GM19372 (cell line): ENCODE results near the gene MYO5A.
"Not testable (repeated sequence)": the region's sequence is repeated elsewhere in the genome, so short reads cannot be mapped to it uniquely, and the experiment has no call there.

Source experiments
- ATAC-seq: cut with Tn5 transposase; IDR thresholded peaks from one replicate; pipeline ENCODE4 v1.9.1; 2021; ENCODE audit warnings: mild to moderate bottlenecking, low read depth, moderate library complexity; ENCODE audit not compliant: unreplicated experiment

Gene MYO5A

DNA sequence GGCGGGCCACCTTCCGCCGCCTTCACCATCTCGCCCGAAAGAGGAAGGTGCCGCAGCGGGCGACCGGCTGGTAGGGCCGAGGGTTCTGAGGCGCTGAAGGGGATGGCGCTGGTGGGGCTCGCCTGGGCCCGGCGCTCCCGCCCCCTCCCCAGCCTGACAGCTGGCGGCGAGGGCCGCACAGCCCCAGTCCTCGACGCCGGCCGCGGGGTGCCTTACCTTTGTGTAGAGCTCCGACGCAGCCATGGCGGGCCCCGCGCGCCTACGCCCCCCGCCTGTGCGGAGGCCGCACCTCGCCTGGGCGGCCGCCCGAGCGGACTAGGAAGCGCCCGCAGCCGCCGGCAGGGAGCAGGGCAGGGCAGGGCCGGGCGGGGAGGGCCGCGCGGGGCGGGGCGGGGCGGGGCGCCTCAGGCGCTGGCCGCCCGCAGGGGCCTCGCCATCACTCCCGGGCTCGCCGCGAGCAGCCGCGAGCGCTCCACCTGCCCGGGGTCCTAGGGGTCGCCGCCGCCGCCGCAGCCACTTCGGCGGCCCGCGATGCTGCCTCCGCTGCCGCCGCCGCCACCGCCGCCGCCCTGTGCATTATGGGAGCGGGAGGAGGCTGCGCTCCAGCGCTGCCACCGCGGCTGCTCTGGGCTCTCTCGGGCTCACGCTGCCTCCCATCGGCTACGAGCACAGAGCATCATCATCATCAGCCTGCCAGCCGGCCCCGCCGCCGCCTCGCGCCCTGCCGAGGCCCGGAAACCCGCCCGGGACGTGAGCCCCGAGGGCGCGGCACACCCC, at the start of gene MYO5A:
TSS of gene MYO5A (minus strand) at position 317 of the 777 bp plus-strand sequence. CDS start at position 243, 74 bp downstream.
- peak; percentile 78 for ATAC-seq

DNA sequence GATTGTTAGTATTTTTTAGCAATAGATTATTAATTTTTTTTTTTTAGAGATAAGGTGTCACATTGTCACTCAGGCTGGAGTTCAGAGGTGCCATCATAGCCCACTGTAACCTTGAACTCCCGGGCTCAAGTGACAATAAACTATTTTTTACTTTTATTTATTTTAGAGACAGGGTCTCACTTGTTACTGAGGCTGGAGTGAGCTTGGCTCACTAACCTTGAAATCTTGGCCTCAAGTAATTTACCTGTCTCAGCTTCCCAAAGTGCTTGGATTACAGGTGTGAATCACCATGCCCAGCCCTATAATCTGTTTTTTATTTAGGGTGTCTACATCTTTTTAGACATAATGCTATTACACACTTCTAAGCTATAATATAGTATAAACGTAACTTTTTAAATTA, 48.0 kb upstream of the MYO5A start:
- ATAC-seq = no peak

DNA sequence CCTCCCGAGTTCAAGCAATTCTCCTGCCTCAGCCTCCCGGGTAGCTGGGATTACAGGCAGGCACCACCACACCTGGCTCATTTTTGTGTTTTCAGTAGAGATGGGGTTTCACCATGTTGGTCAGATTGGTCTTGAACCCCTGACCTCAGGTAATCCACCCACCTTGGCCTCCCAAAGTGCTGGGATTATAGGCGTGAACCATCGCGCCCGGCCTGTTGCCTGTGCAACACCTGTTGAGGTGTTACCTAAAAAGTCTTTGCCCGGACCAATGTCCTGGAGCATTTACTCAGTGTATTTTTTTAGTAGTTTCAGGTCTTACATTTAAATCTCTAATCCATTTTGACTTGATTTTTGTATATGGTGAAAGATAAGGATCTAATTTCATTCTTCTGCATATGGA, 46.9 kb upstream of the MYO5A start:
- not testable (repeated sequence) for ATAC-seq

DNA sequence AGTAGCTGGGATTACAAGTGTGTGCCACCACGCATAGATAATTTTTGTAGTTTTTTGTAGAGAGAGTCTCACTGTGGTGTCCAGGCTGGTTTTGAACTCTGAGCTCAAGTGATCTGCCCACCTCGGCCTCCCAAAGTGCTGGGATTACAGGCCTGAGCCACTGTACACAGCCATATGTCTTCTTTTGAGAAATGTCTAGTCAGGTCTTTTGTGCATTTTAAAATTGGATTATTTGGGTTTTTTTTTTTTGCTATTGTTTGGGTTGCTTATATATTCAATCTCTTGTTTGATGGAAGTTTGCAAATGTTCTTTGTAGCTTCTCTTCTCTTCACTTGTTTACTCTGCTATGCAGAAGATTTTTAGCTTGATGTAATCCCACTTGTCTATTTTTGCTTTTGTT, 46.4 kb upstream of the MYO5A start:
- ATAC-seq = no peak

DNA sequence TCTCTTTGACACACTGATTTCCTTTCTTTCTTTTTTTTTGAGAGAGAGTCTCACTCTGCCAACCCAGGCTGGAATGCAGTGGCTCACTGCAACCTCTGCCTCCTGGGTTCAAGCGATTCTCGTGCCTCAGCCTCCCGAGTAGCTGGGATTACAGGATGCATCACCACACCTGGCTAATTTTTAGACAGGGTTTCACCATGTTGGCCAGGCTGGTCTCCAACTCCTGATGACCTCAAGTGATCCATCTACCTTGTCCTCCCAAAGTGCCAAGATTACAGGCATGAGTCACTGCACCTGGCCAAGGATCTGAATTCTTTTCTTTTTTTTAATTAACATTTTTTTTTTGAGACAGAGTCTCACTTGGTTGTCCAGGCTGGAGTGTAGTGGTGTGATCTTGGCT, 45.9 kb upstream of the MYO5A start:
- ATAC-seq = not testable (repeated sequence)

DNA sequence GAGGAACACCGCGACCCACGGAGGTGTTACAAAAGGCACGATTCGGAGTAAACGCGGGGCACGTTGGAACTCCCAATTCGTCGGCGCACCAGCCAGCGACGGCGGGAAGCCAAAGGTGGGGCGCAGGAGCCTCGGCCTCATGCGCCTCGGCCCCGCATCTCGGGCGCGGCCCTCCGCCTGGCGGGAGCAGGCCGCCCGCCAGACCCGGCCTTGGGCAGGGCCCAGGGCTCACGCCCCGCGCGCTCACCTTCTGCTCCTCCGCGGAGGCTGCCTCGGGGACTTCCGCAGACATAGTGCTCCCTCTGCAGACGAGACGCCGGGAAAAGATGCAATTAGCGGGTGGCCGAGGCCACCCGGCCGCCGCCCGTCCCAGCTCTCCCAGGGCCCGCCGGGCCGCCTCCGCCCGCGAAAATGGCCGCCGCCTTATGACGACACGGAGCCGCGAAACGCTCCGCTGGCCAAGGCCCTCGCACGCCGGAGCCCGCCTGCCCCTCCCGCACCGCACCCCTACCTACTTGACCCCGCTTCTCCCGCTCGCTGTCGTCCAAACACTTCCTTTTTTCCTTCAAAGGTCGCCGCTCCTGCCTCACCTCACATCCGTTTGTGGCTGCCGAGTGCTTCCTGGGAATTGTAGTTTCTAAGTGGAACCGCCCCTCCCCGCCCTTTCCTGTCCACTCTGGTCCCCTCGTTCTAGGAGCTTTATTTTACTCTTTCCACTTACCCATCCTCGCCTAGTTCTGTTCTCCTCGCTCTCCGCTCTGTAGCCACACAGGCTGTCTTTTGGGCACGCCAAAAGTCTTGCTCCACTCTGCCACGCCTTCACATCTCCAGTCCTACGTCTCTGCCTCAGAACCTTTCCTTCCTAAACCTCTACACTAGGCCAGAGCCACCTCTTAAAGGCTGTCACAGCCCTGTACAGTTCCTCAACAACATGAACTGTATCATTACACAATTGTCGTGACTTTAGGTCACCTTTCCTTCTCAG, 40.2 kb upstream of the MYO5A start, which contains the start of gene ARPP19:
TSS of gene ARPP19 (minus strand) at position 430 of the 985 bp plus-strand sequence. CDS start at position 292, 138 bp downstream.
- ATAC-seq = peak; percentile 69

DNA sequence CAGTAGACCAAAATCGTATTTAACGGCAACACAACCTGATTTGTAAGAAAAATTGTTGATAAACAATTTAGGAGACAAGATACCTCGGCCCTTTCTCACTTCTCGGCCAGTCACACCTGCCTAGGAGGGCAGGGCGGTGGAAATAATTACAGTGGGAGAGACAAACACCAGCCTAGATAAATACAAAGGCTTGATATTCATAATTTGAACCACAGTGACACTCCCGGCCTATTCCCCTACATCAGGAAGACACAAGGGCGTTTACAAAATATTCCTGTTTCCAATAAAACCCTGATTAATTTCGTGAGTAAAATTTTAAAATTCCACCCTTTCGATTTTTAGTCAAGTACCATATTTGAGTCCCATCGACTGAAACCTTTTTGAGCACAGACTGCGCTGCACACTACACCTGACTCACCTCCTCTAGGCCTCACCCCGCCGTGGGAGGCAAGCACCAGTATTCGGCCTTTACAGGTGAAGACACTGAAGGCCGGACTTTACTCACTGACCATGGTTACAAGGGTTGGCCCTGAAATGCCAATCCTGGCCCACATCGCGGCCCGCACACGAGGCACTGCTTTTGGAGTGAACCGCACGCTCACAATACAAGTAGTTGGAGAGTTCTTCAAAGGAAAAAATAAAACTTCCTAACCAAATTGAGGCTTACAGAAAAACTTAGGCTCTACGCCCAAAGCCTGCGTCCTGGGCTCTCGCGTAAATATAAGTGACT, 39.4 kb upstream of the MYO5A start:
- ATAC-seq = no peak

DNA sequence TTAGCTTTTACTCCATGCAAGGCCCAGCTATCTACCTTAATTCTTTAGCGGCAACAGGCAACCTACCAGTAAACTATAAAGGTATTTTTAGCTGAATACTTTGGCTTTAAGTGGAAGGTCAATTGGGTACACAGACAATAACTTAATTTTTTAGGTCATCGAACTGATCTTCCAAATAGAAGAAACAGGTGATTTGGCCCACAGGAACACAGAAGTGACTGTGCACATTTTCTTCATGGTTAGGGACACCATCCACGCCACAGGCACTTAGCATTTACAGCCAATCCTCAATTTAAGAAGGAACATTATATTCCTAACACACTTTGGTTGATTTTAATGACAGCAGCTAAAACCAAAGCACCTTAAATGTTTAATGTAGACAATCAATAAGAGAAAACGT, 38.2 kb upstream of the MYO5A start:
- ATAC-seq = no peak

DNA sequence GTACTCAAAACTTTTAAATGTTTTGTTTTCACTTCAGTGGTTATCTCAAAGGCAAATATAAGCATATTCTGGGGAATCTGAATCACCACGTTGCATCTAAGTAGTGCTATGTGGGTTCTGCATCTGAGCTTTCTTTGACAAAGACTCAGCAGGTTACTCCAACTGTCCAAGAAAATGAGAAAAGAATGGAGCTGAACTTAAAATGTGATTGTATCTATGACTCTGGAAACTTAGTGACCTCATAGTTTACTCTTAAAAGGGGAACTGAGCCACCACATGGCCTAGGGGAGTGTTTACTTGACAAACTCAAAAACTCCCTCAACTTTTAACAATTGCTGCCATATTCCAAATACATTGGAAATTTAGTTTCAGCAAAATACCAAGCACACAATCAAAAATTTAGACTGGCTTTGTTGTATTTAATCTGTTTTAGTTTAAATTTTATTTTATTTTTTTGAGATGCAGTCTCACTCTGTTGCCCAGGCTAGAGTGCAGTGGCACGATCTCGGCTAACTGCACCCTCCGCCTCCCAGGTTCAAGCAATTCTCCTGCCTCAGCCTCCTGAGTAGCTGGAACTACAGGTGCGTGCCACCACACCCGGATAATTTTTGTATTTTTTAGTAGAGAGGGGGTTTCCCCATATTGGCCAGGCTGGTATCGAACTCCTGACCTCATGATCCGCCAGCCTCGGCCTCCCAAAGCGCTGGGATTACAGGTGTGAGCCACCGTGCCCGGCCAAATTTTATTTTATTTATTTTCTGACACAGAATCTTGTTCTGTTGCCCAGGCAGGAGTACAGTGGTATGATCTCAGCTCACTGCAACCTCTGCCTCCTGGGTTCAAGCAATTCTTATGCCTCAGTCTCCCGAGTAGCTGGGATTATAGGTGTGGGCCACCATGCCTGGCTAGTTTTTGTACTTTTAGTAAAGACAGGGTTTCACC, 37.0 kb upstream of the MYO5A start:
- ATAC-seq = peak; percentile 46

DNA sequence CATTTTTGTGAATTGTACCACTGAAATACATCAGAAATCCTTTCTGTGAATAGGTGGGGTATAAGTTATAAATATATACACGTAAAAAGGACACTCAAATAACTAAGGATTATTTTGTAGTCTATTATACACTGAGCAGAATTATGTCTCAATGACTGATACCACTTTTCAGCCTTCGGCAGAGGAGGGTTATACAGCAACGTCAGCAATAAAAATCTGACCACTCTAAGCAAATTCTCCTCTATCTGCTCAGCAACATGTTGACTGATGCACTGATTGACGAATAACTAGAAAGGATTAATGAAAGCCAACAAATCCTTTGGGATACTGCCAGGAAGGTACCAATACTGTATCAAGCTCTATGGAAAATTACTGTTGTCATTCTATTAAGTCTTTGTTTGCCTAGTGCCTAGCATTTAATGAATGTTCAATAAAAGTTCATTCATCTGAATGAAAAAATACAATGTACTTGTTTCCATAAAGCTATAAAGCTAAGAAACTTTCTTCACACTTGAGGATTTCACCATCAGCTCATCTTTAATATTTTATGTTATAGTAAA, 34.9 kb upstream of the MYO5A start:
- no peak for ATAC-seq

DNA sequence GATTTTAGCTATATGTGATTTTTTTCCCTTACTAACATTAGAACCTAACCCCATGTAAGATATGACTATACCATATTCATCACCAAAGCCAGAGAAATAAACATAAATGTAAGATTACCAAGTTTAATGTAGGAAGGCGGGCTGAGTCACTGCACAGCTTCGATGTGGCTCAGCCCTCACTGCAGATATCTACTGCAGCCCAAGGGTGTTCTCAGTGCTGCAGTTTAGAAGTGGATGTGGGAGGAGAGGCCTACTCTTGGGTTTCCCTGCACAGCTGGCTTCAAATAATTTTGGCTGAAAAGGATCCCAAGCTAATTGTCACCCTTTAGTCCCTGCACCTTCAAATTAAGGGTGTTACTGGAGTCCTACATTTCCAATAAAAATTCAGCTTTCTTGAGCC, 30.9 kb upstream of the MYO5A start:
- ATAC-seq = no peak

DNA sequence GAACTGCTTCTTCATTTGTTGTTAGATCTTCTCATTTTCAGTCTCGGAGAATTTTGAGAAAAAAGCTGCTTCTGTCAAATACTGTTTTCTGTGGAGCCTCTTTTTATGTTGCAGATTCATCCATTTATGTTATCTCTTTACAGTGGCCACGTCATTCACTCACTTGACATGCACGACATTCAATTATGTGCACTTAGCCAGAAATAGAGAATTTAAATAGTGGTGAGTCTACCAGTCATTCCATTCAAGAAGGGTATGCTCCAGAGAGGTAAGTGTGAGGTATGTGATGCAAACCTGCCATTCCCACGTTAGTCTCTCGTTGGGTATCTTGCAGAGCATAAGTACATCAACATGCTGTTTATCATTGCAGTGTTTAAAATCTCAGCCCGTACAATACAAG, 30.3 kb upstream of the MYO5A start:
- no peak for ATAC-seq

DNA sequence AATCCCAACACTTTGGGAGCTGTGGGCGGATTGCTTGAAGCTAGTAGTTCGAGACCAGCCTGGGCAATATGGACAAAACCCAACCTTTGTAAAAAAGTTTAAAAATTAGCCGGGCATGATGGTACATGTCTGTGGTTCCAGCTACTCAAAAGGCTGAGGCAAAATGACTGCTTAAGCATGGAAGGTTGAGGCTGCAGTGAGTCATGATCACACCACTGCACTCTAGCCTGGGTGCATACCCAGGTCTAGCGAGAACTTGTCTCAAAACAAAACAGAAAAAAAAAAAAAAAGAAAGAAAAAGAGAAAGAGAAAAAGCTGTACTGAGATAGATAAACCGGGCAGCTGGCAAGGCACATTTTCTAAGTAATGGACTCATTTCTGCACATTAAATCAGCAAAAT, 29.5 kb upstream of the MYO5A start:
- peak; percentile 65 for ATAC-seq

DNA sequence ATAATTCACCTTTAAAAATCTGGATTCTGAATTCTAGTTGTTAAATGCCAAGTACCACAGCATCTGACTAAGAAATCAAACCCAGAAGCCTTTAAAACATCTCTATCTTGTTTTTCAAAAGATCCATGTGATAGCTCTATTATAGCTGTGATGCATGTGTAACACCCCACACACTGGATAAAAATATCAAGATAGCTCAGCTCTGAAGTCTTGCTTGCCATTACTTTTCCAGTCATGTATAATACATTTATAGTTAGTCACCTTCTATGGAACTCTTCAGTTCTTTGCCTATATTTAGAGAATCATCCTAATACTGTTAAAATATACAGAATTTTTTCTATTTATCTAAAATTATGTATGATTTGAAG, 28.6 kb upstream of the MYO5A start:
- ATAC-seq = no peak

DNA sequence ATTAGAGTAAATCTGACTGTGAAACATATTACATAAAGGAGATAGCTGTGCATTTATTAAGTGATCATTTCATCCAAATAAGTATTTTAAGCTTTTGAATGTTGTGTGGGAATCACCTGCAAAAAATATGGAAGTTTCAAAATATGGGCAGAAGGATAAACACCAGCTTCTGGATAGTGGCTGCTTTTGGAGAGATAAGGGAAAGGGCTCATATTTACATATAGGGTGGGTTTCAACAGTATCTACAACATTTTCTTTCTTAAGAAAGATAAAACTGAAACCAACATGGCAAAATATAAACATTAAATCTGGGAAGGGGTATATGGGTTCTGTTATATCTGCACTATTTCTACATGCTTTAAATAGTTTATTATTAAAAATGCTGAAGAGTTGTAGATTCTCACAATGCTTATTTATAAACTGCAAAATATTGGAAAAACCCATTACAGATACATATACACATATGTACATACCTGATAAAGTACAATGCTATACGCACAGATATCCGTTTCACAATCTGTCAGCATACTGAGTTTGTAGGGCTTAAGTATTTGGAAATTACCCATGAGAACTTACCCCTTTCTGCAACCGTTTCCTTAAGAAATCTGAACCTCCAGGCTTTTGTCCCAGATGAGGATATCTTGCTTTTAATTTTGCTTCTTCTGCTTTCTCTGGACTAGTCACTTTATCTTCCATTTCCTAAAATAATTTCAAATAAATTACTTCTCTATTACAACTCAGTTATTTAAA, 28.0 kb upstream of the MYO5A start:
- ATAC-seq = no peak

DNA sequence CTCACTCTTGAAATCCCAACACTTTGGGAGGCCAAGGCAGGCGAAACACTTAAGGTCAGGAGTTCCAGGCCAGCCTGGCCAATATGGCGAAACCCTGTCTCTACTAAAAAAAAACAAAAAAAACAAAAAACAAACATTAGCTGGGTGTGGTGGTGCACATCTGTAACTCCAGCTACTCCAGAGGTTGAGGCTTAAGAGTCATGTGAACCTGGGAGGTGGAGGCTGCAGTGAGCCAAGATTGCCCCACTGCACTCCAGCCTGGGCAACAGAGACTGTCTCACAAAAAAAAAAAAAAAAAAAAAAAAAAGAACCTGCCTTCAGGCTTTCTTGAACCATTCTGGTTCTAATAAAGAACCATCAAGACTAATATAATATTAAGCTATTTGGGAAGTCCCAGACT, 23.6 kb upstream of the MYO5A start:
- ATAC-seq = no peak

DNA sequence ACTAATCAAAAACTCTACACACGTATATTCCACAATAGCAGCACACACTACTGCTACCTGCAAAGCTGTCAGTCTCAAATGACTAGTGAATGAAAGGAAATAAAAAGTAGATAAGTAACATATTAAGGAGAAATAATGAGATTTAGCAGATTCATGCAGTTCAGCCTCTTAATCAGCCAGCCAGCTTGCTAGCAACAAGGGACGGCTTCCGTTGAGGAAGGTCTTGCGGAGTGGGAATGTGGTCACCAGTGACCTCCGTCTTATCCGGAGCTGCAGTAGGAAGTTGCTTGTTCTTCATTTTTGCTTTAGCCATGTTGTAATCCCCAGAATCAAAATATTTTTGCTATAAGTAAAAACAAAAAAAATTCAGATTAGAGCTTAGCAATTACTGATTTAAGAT, 23.1 kb upstream of the MYO5A start:
- ATAC-seq = no peak

DNA sequence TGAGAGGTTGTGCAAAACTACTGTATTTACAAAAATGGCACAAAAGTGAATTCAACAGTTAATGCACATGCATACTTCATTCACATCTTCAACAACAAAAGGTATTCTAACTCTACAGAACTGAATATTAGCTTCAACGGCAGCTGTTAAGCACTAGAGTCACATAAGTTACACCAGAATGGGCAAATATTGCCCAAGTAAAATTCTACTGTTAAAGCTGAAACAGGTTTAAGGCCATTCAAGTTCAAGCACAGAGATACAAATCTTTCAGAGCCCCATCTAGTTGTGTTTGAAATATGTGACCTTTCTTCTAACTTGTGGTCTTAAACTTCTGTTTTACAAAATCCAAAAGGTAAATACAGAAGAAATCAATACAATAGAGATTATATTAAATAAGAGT, 22.5 kb upstream of the MYO5A start:
- ATAC-seq = not testable (repeated sequence)
